ENCODE results near the gene ABCC11.

- peak in 1 of 3 experiments; percentile 11 for TF ChIP-seq CTCF (IDR thresholded peaks at IDR 0.05)
- no peak for TF ChIP-seq POLR2A (IDR thresholded peaks at IDR 0.05)
These were observed 129.9 kb downstream of the ABCC11 start for GRCh38 chr16:48117217-48118105.

All from vagina (tissue), 2 donors.